ENCODE results near the gene PARD3.

GRCh38 chr10:34766811-34767494 is 48.1 kb downstream of the PARD3 start:
- no peak for TF ChIP-seq POLR2AphosphoS5 (IDR thresholded peaks at IDR 0.05; ENCODE audit: low read depth, low read length)
- TF ChIP-seq REST (IDR thresholded peaks at IDR 0.05; ENCODE audit: insufficient read depth in 1 of 2, low read depth in 2 of 2, low read length in 2 of 2) = no peak
